K562 (cell line): ENCODE measurements around the gene BANP. TPM values are rescaled to one million over a fixed set of nuclear protein-coding genes. Genes with fewer than 3 reads are reported as not detected.

ENCODE experiments used
- BMI1 ChIP-seq: fragments of 150-350 bp; IDR thresholded peaks from 2 replicates; pipeline ENCODE4 v1.6.1; 2014; ENCODE audit warnings: low read length
- FOXP1 ChIP-seq: sonication (generic); formaldehyde crosslinking; IDR thresholded peaks from 2 replicates; pipeline ENCODE4 v1.8.0; 2022; ENCODE audit warnings: mild to moderate bottlenecking, missing genetic modification reagents
- NEUROD1 ChIP-seq: fragments of 150-350 bp; IDR thresholded peaks from 2 replicates; pipeline ENCODE4 v1.6.1; 2014; ENCODE audit warnings: borderline replicate concordance, low read length, low read depth; ENCODE audit not compliant: partially characterized antibody
- NFRKB ChIP-seq: fragments of 450-650 bp; IDR thresholded peaks from 2 replicates; pipeline ENCODE4 v1.6.1; 2016; ENCODE audit warnings: low read depth
- ZC3H11A ChIP-seq: IDR thresholded peaks from 2 replicates; pipeline ENCODE4 v1.6.1; 2012; ENCODE audit warnings: low read depth, low read length, improper control_type of control experiment
- ZNF3 ChIP-seq: fragments of 250-450 bp; sonication (Bioruptor Pico); IDR thresholded peaks from 2 replicates; pipeline ENCODE4 v1.5.0; 2021; ENCODE audit warnings: mild to moderate bottlenecking, moderate library complexity
- polyA plus RNA-seq, 8 experiments: library from polyadenylated mRNA; depleted of rRNA in 4 of 8; stranded (reverse) in 5 of 8; unstranded in 3 of 8; fragments of >200 nt; fragmentation: Nextera tagmentation in 2 of 8; fragmentation: Illumina TruSeq in 1 of 8; extraction: Ambion mirVana in 2 of 8; extraction: Trizol in 1 of 8; gene quantifications; 2 replicates each; pipeline versions ENCODE4 v1.2.1 to v1.2.3, GENCODE V29; 2011 to 2014; ENCODE audit warnings: inconsistent platforms in 1 of 8, missing spikeins in 1 of 8
- total RNA-seq, 7 experiments: library from RNA; depleted of rRNA in 6 of 7; stranded (reverse); fragments of >200 nt in 6 of 7; fragmentation: Illumina TruSeq in 2 of 7; extraction: Trizol in 2 of 7; gene quantifications; 2 replicates each; pipeline versions ENCODE4 v1.2.1 to v1.2.3, GENCODE V29; 2011 to 2021; ENCODE audit warnings: low replicate concordance in 1 of 7
- TF ChIP-seq, protein P1 (sequence below): fragments of 200-600 bp; sonication (generic); IDR thresholded peaks from one replicate; pipeline ENCODE4 v1.6.1; 2012; ENCODE audit warnings: mild to moderate bottlenecking, low read depth, low read length, inconsistent platforms
- TF ChIP-seq, protein P2 (sequence below), 2 experiments: fragments of 450-650 bp; IDR thresholded peaks; 2 replicates each; pipeline ENCODE4 v1.6.1; 2016; ENCODE audit warnings: mild to moderate bottlenecking in 2 of 2, borderline replicate concordance in 1 of 2, low read depth in 1 of 2, moderate library complexity in 1 of 2

The BANP gene
- total and polyA plus RNA-seq, 9 of the 15 experiments (the other 6 are each of a cell fraction or from before 2014, with no cell fraction given): 4.6 to 22.1 (median 15.6) TPM

- TF ChIP-seq, protein P1, sequence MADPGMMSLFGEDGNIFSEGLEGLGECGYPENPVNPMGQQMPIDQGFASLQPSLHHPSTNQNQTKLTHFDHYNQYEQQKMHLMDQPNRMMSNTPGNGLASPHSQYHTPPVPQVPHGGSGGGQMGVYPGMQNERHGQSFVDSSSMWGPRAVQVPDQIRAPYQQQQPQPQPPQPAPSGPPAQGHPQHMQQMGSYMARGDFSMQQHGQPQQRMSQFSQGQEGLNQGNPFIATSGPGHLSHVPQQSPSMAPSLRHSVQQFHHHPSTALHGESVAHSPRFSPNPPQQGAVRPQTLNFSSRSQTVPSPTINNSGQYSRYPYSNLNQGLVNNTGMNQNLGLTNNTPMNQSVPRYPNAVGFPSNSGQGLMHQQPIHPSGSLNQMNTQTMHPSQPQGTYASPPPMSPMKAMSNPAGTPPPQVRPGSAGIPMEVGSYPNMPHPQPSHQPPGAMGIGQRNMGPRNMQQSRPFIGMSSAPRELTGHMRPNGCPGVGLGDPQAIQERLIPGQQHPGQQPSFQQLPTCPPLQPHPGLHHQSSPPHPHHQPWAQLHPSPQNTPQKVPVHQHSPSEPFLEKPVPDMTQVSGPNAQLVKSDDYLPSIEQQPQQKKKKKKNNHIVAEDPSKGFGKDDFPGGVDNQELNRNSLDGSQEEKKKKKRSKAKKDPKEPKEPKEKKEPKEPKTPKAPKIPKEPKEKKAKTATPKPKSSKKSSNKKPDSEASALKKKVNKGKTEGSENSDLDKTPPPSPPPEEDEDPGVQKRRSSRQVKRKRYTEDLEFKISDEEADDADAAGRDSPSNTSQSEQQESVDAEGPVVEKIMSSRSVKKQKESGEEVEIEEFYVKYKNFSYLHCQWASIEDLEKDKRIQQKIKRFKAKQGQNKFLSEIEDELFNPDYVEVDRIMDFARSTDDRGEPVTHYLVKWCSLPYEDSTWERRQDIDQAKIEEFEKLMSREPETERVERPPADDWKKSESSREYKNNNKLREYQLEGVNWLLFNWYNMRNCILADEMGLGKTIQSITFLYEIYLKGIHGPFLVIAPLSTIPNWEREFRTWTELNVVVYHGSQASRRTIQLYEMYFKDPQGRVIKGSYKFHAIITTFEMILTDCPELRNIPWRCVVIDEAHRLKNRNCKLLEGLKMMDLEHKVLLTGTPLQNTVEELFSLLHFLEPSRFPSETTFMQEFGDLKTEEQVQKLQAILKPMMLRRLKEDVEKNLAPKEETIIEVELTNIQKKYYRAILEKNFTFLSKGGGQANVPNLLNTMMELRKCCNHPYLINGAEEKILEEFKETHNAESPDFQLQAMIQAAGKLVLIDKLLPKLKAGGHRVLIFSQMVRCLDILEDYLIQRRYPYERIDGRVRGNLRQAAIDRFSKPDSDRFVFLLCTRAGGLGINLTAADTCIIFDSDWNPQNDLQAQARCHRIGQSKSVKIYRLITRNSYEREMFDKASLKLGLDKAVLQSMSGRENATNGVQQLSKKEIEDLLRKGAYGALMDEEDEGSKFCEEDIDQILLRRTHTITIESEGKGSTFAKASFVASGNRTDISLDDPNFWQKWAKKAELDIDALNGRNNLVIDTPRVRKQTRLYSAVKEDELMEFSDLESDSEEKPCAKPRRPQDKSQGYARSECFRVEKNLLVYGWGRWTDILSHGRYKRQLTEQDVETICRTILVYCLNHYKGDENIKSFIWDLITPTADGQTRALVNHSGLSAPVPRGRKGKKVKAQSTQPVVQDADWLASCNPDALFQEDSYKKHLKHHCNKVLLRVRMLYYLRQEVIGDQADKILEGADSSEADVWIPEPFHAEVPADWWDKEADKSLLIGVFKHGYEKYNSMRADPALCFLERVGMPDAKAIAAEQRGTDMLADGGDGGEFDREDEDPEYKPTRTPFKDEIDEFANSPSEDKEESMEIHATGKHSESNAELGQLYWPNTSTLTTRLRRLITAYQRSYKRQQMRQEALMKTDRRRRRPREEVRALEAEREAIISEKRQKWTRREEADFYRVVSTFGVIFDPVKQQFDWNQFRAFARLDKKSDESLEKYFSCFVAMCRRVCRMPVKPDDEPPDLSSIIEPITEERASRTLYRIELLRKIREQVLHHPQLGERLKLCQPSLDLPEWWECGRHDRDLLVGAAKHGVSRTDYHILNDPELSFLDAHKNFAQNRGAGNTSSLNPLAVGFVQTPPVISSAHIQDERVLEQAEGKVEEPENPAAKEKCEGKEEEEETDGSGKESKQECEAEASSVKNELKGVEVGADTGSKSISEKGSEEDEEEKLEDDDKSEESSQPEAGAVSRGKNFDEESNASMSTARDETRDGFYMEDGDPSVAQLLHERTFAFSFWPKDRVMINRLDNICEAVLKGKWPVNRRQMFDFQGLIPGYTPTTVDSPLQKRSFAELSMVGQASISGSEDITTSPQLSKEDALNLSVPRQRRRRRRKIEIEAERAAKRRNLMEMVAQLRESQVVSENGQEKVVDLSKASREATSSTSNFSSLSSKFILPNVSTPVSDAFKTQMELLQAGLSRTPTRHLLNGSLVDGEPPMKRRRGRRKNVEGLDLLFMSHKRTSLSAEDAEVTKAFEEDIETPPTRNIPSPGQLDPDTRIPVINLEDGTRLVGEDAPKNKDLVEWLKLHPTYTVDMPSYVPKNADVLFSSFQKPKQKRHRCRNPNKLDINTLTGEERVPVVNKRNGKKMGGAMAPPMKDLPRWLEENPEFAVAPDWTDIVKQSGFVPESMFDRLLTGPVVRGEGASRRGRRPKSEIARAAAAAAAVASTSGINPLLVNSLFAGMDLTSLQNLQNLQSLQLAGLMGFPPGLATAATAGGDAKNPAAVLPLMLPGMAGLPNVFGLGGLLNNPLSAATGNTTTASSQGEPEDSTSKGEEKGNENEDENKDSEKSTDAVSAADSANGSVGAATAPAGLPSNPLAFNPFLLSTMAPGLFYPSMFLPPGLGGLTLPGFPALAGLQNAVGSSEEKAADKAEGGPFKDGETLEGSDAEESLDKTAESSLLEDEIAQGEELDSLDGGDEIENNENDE: no peak
- TF ChIP-seq, protein P2, sequence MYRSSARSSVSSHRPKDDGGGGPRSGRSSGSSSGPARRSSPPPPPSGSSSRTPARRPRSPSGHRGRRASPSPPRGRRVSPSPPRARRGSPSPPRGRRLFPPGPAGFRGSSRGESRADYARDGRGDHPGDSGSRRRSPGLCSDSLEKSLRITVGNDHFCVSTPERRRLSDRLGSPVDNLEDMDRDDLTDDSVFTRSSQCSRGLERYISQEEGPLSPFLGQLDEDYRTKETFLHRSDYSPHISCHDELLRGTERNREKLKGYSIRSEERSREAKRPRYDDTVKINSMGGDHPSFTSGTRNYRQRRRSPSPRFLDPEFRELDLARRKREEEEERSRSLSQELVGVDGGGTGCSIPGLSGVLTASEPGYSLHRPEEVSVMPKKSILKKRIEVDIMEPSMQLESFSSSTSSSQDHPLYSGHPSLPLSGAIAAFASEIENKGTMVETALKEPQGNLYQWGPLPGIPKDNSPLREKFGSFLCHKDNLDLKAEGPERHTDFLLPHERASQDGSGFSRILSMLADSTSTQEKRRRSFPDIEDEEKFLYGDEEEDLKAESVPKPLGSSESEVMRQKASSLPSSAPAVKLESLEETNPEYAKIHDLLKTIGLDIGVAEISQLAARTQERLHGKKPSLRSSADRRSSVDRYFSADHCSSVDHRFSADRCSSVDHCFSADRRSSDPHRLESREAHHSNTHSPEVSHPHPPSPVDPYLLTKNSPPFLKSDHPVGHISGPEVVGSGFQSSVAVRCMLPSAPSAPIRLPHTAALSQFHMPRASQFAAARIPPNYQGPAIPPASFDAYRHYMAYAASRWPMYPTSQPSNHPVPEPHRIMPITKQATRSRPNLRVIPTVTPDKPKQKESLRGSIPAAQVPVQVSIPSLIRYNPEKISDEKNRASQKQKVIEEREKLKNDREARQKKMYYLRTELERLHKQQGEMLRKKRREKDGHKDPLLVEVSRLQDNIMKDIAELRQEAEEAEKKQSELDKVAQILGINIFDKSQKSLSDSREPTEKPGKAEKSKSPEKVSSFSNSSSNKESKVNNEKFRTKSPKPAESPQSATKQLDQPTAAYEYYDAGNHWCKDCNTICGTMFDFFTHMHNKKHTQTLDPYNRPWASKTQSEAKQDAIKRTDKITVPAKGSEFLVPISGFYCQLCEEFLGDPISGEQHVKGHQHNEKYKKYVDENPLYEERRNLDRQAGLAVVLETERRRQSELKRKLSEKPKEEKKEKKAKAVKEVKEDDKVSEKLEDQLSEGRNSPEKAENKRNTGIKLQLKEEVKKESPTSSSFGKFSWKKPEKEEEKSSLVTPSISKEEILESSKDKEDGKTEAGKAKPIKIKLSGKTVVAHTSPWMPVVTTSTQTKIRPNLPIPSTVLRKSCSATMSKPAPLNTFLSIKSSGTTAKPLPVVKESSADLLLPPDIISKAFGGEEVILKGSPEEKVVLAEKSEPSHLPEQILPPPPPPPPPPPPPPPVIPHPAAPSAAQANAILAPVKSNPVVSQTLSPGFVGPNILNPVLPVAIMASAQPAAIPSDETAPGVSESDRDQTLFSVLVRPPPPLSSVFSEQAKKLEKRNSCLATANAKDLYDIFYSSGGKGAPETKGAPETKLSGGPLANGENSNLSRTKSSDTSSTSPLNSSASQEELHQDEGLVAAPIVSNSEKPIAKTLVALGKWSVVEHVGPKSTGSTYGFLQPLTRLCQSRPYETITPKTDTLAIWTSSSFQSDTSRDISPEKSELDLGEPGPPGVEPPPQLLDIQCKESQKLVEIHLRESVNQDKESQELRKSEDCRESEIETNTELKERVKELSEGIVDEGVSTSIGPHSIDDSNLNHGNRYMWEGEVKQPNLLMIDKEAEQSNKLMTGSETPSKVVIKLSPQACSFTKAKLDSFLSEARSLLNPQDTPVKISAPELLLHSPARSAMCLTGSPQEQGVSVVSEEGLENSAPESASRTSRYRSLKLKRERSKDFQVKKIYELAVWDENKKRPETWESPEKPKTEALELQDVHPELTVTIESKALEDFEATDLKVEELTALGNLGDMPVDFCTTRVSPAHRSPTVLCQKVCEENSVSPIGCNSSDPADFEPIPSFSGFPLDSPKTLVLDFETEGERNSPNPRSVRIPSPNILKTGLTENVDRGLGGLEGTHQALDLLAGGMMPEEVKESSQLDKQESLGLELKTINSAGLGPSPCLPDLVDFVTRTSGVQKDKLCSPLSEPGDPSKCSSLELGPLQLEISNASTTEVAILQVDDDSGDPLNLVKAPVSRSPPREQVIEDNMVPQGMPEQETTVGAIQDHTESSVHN (IDR thresholded peaks at IDR 0.05; ENCODE audit: borderline replicate concordance in 1 of 2, low read depth in 1 of 2): peak in 1 of 2 experiments; percentile 77; a peak in 2 of 4 replicates
- TF ChIP-seq NEUROD1 (no peak), ZC3H11A (no peak), FOXP1 (CRISPR knock-in tag) (peak; percentile 46; the same call in 1 of the 2 replicates), NFRKB (peak; percentile 84; the same call in 1 of the 2 replicates), ZNF3 (no peak), BMI1 (no peak)
These were observed 12.8 kb upstream of the BANP start (continued) for GRCh38 chr16:87938412-87938949.
